HG03095 (cell line): ENCODE measurements around the gene RTN3.

Source experiments
- ATAC-seq: cut with Tn5 transposase; IDR thresholded peaks from one replicate; pipeline ENCODE4 v1.9.1; 2021; ENCODE audit warnings: moderate library complexity; ENCODE audit not compliant: unreplicated experiment

RTN3 gene

DNA sequence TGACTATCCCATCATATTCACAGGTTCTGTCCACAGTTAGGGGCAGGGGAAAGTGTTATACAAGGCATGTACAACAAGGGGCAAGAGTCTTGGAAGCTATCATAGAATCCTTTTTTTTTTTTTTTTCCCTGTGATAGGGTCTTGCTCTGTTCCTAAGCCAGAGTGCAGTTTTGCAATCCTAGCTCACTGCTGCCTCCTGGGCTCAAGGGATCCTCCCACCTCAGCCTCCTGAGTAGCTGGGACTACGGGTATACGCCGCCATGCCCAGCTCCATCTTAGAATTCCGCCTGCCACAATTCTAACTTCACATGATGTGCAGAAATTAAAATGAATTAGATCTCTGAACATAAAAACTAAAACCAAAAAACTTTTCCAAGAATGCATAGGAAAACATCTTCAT is 55.6 kb downstream of the RTN3 start:
- ATAC-seq, result no peak

DNA sequence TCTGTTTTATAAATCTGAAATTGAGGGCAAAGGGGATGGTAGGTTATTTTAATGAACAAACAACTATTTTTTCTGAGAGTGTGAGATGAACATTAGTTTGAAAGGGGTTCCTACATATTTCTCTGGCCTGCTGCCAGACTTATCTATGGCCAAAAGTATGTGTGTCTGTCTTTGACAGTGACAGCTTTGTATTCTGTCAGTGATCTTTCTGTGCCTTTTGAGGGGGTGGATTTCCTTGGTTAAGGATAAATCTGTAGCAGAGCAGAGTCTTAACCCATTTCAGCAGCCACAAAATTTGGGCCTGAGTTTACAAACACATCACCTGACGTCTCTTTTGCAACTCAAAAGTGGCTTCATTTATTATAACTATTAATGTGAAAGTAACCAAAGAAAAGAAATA is 56.4 kb downstream of the RTN3 start:
- no peak for ATAC-seq

DNA sequence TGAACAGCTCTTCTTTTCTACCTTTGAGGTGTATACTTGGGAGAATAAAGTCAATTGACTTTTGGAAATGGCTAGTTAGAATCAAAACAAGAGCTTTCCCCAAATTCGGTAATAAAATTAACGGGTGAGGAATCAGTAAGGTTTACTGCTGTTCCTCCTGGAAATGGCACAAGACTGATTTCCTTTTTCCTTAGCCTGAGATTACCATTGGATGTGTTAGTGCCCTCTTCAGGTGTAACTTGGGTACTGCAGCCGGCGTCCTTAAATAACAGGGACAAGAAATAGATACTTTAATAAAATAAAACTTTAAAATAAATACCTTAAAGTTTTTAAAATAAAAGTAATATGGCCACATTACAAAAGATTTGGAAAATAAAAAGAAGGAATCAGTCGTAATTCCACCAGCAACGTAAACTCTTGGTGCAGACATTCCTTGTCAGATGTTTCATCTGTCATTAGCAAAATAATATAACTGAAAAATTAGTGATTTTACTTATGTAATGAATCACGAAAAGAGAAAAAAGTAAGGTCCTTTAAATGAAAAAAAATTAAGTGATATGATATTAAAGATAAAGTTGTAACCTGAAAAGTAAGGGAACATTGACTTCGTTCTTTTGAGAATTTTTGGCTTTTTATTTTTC is 57.5 kb downstream of the RTN3 start:
- ATAC-seq, result no peak

DNA sequence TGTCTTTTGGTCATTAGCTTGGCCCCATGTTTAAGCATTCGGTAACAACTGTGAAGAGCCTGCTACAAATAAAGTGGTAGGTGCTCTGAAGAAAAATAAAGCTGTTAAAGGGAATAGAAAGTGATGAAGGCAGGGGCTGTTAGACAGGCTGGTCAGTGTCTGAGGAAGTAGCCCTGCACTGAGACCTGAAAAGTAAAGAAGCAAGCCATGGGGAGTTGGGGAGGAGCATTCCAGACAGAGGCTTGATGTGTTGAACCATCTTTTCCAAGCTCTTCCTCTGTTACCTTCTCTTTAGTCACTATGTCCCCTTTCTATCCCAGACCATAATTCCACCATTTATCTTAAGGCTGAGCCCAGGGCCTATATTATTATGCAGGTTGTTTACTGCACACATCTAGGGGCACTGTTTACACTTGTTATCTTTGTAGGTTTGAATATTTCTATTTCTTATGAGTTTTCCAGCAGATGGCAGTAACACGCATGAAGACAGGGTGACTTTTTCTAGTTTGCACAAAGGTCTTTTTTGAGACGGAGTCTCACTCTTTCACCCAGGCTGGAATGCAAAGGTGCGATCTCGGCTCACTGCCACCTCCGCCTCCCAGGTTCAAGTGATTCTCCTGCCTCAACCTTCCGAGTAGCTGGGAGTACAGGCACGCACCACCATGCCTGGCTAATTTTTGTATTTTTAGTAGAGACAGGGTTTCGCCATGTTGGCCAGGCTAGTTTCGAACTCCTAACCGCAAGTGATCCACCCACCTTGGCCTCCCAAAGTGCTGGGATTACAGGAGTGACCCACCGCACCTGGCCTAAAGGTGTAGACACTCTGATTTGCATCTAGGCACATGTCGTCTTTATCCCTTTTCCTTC is 64.2 kb downstream of the RTN3 start:
- no peak for ATAC-seq

DNA sequence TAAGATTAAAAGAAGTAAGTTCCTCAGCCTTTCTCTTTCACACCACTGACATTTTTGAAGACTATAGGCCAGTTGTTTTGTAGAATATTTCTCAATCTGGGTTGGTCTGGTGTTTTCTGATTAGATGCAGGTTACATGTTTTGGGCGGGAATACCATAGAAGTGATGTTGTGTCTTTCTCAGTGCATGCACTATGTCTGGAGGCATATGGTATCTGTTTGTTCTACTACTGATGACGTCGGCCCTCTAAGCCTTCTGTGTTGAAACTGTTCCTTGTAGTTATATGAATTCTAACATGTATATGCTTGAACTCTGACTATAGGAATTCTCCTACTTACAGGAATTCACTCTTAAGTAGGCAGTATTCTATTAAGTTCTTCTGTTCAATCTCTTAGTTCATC is 65.7 kb downstream of the RTN3 start:
- no peak for ATAC-seq

DNA sequence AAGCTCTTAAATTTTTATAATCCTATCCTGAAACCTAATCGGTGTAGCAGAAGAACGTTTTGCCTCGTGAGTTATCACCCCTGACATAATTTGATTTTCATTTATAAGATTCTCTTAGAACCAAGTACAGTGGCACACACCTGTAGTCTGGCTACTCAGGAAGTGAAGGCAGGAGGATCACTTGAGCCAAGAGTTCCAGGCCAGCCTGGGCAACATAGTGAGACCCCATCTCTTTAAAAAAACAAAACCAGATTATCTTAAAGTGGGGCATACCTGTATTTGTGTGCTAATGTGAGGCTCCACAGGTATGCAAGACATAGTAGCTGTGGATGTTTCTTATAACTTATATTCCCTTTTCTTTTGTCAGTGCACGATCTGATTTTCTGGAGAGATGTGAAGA is 68.3 kb downstream of the RTN3 start:
- no peak for ATAC-seq

DNA sequence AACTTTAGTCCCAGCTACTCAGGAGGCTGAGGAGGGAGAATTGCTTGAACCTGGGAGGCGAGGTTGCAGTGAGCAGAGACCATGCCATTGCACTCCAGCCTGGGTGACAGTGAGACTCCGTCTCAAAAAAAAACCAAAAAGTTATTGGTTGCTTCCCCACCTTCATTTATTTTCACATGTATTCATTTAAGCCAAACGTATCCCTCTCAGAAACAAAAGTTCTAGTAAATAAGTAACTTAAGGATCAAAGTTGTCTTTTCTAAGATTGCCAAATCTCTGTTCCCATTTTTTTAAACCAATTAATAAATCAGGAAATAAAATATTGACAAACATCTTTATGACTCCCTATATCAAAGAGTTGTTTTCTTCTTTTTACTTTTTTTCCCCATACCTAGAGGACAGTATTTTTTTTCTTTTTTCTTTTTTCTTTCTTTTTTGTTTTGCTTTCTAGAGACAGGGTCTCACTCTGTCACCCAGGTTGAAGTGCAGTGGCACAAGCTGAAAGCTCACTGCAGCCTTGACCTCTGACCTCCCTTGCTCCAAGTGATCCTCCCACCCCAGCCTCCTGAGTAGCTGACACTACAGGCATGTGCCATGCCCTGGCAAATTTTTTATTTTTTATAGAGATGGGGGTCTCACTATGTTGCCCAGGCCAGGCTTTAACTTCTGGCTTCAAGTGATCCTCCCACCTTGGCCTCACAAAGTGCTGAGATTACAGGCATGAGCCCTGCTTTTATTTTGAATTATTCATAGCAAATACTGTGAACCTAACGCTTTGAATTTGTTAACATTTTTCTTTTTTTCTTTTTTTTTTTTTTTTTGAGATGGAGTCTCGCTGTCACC is 75.8 kb downstream of the RTN3 start:
- ATAC-seq, result no peak

DNA sequence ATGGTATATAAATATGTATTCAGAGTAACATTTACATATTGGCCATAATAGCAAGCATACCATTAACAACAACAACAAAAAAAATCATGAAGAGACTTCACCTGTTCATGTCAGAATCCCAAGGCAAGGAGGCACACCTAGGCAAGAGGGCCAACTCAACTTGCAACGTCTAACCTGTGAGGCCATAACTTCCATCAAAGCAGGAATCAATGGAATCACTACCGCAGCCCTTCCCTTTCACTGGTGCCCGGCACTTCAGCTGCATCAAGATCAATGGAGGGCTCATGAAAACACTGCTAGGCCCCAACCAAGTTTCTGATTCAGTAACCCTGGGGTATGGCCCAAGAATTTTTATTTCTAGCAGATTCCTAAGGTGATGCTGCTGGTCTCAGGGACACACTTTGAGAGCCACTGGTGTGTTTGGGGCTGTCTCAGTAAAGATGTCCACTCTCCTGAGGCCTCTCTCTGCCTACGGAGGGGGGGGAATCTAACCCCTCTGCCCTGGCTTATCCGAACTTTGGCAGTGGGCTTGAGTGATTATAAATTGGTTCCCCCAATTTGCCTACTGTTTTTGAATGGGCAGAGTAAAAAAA is 79.3 kb downstream of the RTN3 start:
- no peak for ATAC-seq

DNA sequence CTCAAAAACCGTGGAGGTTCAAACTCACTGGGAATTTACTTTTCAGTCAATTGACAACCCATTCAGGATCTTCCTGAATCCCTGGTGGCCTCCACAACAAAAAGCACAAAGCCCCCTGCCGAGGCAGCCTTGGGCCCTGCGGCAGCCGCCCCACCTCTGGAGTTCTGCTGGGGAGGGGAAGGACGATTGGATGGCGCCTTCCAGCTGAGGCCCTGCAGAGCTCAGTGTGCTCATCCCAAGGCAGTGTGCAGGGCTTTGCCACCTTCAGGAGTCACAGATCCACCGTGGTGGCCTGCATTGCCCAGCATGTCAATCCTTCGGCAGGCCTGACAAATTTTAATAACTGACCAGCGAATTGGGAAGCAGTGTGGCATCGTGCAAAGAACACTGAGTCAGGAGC is 79.9 kb downstream of the RTN3 start:
- no peak for ATAC-seq

DNA sequence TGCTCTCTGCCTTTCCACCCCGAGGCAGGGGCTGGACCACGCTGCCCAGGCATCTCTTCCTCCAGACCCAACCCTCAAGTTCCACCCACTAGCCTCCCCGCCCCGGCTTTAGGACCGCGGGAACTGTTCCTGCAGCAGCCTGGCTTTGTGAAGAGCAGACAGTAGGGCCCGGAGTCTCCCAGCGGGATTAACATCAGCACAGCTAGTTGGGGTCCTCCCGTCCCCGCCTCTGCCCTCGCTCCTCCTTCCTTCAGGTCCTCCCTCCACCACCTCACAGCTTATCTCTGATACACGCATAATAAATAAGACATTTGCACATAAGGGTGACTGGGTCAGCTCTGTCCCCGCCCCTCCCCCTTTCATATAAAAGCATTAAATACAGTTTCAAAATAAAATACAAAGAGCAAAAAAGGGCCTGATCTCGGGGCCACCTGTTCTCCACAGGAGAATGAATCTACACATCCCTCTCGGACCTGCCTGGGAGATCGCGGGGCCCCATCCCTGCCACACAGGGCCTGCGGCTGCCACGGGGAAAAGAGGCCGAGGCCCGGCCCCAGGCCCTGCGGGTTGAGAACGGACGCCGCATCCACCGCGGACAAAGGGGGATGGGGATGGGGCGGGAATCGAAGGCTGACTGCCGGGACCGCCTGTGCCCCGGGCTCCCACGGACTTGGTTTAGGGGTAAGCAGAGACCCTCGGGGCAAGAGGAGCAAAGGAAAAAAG is 80.8 kb downstream of the RTN3 start:
- ATAC-seq, result no peak

DNA sequence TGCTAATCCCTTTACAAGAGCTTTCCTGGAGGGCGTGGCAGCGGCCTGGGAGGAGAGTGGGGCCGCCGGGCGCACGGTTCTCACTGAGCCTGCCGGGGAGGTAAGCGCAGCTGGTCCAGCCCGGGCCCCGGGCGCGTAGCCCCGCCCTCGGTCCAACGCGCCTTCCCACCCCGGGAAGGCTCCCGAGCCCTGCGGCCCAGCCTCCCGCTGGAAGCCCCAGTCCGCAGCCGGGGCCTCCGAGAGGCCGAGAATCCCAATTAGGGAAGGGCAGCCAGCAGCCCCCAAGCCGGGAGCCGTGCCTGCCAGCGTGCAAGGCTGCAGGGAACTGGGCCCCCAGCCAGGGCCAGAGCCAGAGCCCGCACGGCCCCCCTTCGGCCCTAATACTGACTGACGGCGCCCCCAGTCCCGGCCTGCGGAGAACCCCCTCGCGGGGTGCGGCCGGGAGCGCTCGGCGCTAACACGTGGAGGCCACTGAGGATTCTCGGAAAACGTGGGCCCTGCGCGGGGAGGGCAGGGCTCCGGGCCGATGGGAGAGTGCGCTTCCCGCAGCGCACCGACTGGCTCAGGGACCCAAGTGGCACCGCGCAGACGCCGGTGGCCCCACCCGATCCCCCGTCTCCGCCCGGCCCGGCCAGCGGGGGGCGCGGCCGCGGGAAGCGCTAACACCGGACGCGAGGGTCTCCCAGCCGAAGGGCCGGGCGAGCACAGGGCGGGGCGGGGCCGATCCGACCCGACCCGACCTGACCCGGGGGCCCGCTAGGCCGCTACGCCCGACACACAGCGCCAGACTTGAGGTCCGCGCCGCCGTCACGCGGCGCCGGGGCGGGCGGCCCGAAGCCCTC is 81.6 kb downstream of the RTN3 start:
- no peak for ATAC-seq

DNA sequence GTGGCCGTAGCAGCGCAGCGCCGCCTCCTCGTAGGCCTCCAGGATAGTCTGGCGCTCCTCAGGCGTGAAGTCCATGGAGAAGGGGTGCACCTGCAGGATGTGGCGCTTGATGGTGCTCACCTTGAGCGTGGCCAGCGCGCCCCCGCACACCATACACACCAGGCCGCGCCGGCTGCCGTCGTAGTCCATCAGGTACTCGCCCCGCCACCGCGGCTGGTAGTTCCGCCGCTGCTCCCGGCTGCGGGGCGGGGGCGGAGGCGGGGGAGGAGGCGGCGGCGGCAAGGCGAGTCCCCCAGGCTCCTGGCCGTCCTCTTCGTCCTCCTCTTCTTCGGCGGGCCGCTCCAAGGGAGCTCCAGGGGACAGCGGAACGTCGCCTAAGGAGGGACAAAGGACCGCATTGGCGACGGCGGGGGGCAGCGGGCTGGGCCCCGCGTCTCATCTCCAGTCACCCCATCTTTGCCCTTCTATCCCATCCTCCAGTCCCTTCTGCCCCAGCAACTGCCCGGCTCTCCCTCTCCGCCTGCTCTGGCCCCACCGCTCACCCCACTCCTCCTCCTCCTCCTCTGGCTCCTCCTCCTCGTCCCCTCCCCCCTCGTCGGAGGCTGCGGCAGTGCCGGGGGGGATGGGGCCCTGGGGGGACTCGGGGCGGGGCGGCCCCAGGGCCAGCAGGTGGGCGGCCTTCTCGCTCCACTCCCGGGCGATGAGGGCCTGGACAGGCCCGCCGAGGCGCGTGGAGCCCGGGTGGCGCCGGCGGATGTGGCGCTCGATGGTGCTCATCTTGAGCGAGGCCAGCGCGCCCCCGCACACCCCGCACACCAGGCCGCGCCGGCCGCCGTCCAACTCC is 82.4 kb downstream of the RTN3 start:
- no peak for ATAC-seq

DNA sequence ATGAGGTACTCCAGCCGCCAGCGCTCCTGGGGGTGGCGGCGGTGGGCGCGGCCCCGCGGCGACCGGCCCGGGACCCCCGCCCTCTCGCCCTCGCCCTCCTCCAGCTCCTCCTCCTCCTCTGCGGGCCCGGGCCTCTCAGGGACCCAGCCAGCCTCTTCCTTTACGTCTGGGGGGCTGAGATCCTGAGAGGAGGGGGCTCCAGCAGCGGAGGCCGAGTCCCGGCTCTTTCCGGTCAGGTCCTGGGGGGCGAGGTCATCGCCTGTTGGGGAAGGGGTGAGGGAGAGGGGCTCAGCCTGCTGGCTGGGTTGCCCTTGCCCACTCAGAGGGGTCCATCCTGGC is 83.0 kb downstream of the RTN3 start:
- ATAC-seq, result no peak

DNA sequence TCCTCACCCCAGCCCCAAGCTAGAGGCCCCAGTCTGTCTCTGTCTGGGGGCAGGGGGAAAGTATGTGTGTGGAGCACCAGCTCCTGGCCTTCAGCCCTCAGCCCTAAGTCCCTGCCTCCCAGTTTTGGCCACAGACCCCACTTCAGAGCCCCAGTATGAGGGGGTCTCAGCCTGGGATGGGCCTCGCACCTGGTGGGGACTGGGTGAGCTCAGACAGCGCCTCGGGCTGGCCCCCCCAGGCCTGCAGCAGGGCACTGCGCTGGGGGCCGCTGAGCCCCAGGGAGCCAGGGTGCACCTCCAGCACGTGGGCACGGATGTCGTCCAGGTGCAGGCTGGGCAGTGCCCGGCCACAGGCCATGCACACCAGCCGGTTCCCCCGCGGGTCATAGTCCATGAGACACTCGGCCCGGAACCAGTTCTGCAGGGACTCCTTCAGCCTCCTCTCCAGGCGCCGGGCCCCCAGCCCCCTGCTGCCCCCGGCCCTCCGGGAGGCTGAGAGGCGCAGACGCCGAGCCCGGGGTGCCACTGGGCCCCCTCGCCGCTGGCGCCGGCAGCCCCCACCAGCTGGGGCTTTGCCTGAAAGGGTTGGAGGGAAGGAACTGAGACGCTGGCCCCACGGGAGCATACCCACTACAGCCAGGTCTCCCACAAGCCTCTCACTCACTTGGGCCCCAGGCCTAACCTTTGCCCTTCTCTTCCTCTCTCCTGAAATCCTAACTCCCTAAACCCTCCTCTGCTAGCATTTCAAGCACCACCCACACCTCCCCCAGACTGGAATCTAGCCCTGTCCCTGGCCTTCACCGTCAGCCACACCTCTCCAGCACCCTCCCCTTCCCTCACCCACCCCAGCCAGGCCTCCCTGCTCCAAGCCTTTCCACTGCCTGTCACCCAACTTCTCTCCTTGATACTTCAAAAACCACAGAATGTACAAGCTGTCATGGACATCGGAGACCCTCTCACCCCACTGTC is 83.7 kb downstream of the RTN3 start:
- ATAC-seq, result no peak

DNA sequence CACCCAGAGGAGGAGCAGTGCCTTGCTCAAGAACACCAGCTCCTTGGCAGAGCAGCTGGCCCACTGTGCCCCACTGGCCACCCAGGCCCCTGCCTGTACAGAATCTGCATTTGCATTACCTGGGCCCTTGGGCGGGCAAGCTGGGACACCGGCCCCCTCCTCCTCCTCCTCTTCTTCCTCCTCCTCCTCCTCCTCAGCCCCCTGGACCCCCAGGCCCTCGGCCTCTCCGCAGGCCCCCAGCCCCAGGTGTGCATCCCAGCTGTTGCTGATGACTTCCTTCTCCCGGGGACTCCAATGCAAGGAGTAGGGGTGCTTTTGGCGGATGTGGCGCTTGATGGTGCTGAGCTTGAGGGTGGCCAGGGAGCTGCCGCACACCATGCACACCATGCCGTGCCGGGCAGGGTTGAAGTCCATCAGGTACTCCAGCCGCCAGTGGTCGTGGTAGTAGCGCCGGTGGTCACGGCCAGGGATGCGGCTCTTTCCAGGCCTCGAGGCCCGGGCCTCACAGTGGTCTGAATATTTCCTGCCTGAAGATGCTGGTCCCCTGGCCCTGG is 84.5 kb downstream of the RTN3 start:
- no peak for ATAC-seq

DNA sequence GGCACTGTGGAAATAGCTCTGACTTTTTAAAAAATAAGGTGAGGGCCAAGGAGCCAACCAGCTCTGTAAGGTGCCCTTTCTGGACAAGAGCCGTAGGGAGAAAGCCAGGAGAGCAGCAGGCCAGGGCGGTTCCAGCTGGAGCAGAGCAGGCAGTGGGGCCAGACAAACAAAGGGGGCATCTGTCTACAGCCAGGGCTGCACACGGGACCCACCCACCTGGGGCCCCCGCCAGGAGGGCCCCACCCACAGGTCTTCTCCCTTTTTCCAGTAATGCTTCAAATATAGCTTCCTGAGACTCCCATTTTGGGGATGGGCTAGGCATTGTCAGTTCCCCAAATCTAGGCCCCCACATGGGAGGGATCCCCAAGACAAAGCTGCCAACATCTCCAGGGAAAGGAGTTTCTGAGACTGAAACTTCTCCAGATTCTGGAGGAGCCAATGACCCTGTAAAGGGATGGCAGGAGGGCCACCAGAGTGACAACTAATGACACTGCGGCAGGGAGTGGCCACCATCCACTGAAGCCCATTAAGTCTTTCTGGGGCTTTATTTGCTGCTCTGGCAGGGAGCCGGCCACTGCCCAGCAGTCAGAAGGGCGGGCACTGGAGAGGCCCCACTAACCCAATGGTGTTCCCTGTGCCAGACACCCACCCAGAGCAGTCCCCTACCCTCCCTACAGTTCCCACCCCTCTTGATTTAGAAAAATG is 85.4 kb downstream of the RTN3 start:
- no peak for ATAC-seq

DNA sequence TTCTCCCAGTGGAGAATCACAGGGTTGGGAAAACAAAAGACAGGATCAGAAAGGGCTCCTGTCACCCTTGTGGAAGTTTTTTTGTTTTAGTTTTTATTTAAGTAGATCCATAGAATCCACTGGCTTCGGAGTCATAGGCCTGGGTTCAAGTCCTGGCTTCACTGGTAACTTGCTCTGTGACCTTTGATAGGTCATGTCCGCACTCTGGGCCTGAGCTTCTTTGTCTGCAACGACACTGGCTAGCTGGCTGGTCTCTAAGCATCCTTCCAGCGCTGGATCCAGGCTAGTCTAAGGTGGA is 85.9 kb downstream of the RTN3 start:
- ATAC-seq, result no peak
